Stimulated activated CD8-positive, alpha-beta memory T cell treated with anti-CD3 and anti-CD28 coated beads, Interleukin-15, amount 100 ng/mL, for 24 hours (primary cell): ENCODE data around the gene TPM4.
"Not testable (repeated sequence)": the region's sequence is repeated elsewhere in the genome, so short reads cannot be mapped to it uniquely, and the experiment has no call there.

Experiments
- DNase-seq: peaks from one replicate; pipeline ENCODE4 v3.0.0-alpha.2; 2020; ENCODE audit warnings: low read depth

Gene TPM4

DNA sequence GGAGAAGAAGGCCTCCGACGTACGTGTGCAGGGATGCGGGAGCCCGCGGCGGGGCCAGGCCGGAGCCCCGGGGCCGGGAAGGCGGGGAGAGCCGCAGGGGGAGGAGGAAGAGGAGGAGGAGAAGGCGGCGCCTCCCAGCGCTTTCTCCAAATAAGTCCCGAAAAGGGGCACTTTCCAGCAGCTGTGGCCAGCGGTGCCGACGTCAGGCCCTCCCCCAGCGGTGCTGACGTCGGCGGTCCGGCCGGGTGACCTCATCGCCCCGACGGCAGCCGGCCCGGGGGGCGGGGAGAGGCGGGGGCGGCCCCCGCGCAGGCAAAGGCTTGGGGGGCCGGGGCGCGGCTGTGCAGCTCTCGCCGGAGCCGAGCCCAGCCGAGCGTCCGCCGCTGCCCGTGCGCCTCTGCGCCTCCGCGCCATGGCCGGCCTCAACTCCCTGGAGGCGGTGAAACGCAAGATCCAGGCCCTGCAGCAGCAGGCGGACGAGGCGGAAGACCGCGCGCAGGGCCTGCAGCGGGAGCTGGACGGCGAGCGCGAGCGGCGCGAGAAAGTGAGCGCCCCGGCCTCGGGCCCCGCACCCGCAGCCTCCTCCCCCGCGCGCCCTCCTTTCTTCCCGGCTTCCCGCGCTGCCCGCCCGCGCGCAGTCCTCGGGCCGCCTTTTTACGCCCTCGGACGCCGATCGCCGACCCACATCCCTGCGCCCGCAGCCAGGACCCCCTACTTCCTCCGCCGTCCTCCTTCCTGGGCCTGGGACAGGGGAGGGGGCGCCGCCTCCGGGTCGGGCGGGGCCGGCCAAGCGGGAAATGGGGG lies at the start of gene TPM4:
TSS of gene TPM4 (plus strand) at position 342 of the 804 bp plus-strand sequence. CDS start at position 413, 71 bp downstream.
- DNase-seq: peak; percentile 70

DNA sequence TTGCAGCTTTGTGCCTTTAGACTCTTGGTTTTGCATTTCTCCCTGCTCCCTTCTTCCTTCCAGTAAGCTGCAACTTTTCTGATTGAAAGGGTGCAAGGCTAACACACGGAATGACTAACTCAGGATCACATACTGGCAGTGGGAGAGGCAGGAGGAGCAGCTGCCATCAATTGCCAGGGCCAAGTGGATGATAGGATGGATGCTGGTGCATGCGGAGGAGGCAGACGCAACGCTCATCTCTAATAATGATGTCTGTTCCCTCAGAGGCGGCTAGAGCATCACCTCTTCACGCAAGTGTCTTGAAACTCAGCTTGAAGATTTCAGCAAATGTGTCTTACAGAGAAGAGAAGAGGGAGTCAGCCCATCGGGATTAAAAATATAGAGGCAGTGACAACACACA lies 49.5 kb upstream of the TPM4 start:
- no peak for DNase-seq

- DNase-seq: no peak
Measured at GRCh38 chr19:16027528-16027927, 48.8 kb upstream of the TPM4 start.

- DNase-seq: not testable (repeated sequence)
Measured at GRCh38 chr19:16030155-16030554, 46.1 kb upstream of the TPM4 start.

GRCh38 chr19:16030964-16031871 lies 45.1 kb upstream of the TPM4 start:
- no peak for DNase-seq

GRCh38 chr19:16031872-16032200 lies 44.5 kb upstream of the TPM4 start:
- no peak for DNase-seq

- no peak for DNase-seq
Measured at GRCh38 chr19:16032509-16033135, 43.7 kb upstream of the TPM4 start.

GRCh38 chr19:16033136-16033530 lies 43.2 kb upstream of the TPM4 start:
- DNase-seq: no peak

GRCh38 chr19:16033721-16034120 lies 42.6 kb upstream of the TPM4 start:
- DNase-seq: no peak

GRCh38 chr19:16034180-16034579 lies 42.1 kb upstream of the TPM4 start:
- no peak for DNase-seq

DNA sequence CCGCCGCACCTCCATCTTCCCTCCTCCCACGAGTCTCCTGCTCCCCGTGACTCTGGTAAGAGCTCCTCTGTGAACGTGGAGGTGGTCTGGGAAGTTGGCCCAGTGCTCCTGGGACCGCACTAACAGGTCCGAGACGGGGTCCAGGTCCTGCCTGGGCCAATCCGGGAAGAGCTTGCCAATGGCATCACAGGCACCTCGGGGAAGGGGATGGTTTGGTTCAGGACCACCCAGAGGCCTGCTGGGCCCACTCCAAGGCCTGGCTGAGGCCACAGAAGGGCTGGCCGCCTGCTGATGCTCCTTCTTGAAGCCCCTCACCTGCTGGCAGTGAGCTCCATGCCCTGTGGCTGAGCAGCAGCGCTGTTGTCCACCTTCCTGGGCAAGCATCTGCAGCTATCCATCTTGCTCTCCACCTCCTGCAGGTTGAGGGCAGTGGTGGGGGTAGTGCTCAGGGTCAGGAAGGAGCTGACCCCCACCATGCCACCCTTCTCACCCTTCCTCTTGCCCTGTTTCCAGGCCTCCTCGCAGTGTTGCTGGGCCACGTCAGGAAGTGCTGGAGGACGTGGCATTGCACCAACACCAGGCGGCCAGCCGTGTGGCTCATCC lies 41.2 kb upstream of the TPM4 start:
- DNase-seq: no peak

GRCh38 chr19:16035601-16036297 lies 40.5 kb upstream of the TPM4 start:
- no peak for DNase-seq

DNA sequence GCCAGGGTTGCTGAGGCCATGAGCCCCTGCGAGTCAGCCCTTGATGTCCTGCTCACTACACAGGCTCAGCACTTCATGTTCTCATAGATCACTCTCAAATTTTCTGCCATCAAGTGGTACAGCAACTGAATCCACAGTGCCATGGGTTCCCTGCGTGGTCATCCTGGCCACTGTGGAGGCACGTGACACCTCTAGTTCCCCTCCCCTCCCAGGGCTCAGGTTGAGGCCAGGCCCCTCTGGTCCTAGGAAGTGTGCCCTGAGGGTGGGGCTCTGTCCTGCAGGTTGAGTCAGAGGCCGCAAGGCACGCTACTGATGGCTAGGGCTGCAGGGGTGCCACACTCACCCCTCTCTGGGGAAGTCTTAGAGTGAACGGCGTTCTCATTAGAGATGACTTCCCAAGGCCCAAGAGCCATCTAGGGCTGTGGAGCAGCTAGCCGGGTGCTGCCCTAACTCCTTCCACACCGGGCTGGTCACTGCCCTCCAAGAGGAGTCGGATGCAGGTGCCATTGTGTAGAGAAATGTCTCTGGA lies 39.8 kb upstream of the TPM4 start:
- DNase-seq: no peak

DNA sequence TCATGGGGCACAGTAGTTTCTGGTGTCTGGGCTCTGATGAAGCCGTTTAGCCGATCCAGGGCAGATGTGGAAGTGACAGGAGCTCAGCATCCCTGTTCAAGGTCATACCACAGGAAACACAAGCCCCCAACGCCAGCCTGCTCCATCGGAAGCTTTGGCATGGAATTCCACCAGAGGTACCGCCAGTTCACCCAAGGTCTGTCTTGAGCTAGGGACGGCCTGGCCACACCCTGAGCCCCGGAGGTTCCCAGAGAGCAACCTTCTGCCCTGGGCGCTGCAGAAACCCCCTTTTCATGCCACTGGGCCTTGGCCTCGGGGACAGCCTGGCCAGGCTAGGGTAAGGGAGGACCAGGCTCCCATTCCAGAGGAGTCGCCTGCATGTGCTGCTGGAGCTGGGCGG lies 39.4 kb upstream of the TPM4 start:
- no peak for DNase-seq

DNA sequence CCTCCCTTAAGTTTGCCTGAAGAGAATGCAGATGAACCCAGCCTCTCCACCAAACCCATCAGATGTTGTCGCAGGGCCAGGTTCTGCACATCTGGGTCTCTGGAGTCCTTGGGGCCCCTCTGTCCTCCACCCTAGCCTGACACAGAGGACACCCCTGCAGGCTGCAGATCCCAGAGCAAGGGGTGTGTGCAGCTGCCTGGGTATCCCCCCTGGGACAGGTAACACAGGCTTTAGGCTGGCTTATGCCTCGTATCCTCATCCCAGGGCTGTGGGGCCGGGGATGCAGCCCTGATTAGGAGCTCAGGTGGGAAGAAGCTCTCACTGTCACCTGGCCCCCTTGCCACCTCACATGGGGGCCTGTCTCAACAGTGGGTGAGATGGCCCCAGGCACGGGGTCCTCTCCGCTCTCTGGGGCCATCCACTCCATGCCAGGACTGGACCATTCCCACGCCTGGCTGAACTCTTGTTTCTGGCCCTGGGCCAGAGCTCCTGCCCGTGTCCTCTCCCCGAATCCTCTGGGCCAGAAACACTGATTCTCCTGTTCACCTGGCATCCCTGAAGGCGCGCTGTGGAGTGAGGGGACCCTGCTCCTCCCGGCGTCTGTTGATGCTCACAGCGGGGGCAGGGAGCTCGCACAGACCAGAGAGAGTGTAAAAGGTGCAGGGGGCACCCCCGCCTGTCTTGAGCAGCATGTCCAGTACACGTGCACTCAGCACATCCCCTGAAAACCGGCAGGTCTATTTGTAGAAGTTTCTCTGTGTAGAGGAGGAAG lies 38.7 kb upstream of the TPM4 start:
- no peak for DNase-seq

DNA sequence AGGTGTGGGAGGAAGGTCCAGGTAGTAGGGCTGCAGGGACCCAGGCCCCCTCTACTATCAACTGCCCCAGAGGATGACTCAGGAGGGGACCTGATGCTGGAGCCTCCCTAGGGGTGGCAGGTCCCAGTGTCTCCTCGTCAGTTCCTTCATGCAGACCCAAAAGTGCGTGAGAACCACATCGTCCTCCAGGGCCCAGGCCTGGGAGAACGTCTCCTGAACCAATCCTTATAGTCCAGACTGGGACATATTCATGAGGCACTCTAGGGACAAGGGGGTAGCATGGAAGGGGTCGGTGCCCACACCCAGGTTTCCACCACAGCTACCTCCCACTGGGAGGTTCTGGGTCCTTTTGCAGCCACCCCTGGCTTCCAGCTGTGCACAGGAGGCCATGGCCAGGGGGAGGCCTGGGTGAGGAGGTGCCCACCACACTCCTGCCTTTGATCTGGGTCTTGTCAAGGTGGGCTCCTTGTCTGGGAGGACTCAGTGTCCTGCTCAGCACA lies 38.0 kb upstream of the TPM4 start:
- DNase-seq: no peak

DNA sequence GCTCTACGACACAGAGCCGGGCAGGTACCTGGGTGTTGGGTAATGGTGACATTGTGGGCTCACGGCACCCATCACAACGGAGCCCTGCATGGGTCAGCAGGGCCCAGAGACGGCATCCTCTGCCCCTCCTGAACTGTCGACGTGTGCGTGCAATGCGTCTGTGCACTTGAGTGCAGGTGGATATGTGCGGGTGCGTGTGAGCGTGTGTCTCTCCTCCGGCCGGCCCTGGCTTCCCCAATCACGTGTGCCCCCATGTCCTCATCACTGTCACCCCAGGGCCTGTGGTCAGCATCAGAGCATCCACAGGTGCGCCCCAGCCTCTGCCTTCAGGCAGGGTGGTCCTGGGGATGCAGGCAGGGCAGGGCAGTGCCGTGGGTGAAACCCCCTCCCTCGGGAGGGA lies 37.2 kb upstream of the TPM4 start:
- no peak for DNase-seq

- no peak for DNase-seq
Measured at GRCh38 chr19:16039545-16039944, 36.8 kb upstream of the TPM4 start.

- no peak for DNase-seq
Measured at GRCh38 chr19:16040642-16041041, 35.7 kb upstream of the TPM4 start.

- peak; percentile 69 for DNase-seq
Measured at GRCh38 chr19:16041299-16041990, 34.9 kb upstream of the TPM4 start.
